Activated CD4-positive, alpha-beta T cell treated with anti-CD3 and anti-CD28 coated beads for 4 hours (primary cell): ENCODE data around the gene ZNF337.
"Not testable (repeated sequence)": the region's sequence is repeated elsewhere in the genome, so short reads cannot be mapped to it uniquely, and the experiment has no call there.

Experiments used
- DNase-seq, 2 donors: peaks; one replicate each; pipeline ENCODE4 v3.0.0-alpha.2; 2020

The ZNF337 gene

DNA sequence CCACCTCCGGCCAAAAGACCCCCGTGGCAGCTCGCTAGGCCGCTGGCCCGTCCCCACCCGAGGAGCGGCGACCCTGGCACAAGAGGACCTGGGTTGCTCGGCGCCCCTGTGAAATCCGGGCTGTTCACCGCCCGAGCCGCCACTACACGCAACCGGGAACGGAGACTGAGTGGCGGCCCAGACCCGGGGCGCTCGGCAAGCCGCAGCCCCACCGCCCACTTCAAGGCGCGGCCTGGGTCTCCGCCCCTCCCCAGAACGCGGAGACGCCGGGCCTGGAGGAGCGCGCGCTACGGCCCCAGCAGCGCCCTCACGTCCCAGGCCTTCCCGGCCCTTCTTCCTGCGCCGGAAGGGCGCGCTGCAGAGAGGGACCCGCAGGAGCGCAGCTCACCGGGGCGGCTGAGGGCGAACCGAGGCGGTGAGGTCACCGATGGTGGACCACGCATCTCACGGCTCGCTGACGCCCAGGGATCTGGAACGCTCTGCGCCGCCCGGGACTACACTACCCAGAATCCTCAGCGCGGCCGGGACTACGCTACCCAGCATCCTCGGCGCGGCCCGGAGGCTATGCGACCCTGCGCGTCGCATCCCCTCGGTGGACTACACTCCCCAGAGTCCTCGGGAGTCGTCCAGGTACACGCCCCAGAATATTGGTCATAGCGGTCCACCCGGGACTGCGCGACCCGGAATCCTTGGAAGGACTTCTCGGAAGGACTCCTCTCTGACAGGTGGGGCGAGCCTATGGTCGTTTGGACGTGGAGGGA, at the start of gene ZNF337:
Gene ZNF337 (minus strand): TSS at position 483 of the 761 bp plus-strand sequence. CDS start 10,436 bp downstream, outside the sequence.
- DNase-seq = peak; percentile 92 to 93

- DNase-seq = no peak
Observed at GRCh38 chr20:25745738-25746137, 49.1 kb upstream of the ZNF337 start.

GRCh38 chr20:25745100-25745499, 48.4 kb upstream of the ZNF337 start:
- no peak for DNase-seq

- DNase-seq = no peak
Observed at GRCh38 chr20:25744261-25744660, 47.6 kb upstream of the ZNF337 start.

- DNase-seq = no peak
Observed at GRCh38 chr20:25741088-25741487, 44.4 kb upstream of the ZNF337 start.

DNA sequence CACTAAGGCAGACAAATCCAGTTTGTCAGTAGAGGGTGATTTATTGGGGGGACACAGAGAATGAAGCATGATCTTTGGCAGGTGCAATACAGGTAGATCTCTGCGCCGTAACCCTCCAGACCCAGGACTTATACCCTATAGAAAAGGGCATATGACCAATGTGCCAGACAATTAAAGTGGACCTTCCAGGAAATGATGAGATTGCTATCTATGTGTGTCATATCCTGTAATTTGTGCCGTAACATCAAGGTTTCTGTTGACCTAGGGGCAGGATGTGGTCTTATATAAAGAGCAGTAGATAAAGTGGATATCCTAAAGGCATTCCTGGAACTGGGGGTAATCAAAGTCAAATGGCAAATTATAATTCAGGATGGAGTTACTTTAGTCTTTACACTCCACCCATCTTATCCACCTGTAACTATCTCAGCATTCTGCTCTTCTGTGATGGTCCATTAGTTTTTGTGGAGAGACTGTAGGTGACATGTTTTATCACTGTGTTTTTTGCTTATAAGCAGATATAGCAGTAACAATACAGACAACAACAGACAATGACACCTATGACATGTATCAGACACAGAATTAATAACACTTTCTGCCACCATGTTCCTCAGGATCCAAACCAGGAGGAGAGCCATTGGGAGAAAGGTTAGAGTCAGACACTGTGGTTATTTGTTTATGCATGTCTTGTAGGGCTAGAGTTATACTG, 43.1 kb upstream of the ZNF337 start:
- DNase-seq = no peak

- DNase-seq = no peak
Observed at GRCh38 chr20:25738198-25738597, 41.5 kb upstream of the ZNF337 start.

GRCh38 chr20:25733903-25734302, 37.2 kb upstream of the ZNF337 start:
- DNase-seq = no peak

GRCh38 chr20:25730862-25731261, 34.2 kb upstream of the ZNF337 start:
- DNase-seq = no peak

DNA sequence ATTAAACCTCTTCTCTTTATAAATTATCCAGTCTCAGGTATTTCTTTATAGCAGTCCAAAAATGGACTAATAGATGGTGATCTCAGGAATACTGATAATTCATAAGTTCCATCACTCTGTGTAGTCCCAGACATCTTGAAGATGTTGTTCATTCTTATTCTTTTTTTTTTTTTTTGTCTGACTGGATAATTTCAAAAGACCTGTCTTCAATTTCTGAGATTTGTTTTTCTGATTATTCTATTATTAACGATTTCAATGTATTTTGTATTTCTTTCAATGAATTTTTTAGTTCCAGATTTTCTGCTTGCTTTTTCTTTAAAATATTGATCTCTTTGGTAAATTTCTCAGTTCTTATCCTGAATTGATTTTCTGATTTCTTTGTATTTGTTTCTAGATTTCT, 29.7 kb upstream of the ZNF337 start:
- DNase-seq = no peak

GRCh38 chr20:25725639-25726038, 29.0 kb upstream of the ZNF337 start:
- no peak for DNase-seq

GRCh38 chr20:25723975-25724374, 27.3 kb upstream of the ZNF337 start:
- DNase-seq = no peak

- DNase-seq = no peak
Observed at GRCh38 chr20:25720285-25720684, 23.6 kb upstream of the ZNF337 start.

- DNase-seq = peak in 1 of 2 donors; percentile 11
Observed at GRCh38 chr20:25718896-25719809, 22.5 kb upstream of the ZNF337 start.

- DNase-seq = no peak
Observed at GRCh38 chr20:25707695-25708094, 11.0 kb upstream of the ZNF337 start.

DNA sequence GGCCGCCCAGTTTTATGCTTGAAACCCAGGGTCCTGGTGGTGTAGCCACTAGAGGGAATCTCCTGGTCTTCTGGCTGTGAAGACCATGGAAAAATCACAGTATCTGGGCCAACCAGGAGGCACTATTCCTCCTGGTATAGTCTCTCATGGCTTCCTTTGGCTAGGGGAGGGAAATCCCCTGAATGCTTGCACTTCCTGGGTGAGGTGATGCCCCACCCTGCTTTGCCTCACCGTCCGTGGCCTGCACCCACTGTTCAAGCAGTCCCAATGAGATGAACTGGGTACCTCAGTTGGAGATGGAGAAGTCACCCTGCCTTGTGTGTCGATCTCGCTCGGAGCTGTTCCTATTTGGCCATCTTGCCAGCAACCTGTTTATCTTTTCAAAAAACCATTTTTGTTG, 10.1 kb upstream of the ZNF337 start:
- DNase-seq = peak; percentile 35 to 46

DNA sequence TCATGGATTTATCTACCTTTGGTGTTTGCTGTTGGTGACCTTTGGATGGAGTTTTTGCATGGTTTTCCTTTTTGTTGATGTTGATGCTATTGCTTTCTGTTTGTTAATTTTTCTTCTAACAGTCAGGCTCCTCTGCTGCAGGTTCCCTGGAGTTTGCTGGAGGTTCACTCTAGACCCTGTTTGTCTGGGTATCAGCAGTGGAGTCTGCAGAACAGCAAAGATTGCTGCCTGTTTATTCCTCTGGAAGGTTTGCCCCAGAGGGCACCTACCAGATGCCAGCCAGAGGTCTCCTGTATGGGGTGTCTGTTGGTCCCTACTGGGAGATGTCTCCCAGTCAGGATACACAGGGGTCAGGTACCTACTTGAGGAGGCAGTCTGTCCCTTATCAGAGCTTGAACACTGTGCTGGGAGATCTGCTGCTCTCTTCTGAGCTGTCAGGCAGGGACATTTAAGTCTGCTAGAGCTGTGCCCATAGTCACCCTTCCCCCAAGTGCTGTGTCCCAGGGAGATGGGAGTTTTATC, 9.2 kb upstream of the ZNF337 start:
- DNase-seq = no peak

GRCh38 chr20:25704303-25704702, 7.7 kb upstream of the ZNF337 start:
- not testable (repeated sequence) for DNase-seq

DNA sequence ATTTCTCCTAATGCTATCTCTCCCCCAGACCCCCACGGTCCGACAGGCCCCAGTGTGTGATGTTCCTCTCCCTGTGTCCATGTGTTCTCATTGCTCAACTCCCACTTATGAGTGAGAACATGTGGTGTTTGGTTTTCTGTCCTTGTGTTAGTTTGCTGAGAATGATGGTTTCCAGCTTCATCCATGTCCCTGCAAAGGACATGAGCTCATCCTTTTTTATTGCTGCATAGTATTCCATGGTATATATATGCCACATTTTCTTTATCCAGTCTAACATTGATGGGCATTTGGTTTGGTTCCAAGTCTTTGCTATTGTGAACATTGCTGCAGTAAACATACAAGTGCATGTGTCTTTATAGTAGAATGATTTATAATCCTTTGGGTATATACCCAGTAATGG, 4.2 kb upstream of the ZNF337 start:
- DNase-seq = not testable (repeated sequence)

DNA sequence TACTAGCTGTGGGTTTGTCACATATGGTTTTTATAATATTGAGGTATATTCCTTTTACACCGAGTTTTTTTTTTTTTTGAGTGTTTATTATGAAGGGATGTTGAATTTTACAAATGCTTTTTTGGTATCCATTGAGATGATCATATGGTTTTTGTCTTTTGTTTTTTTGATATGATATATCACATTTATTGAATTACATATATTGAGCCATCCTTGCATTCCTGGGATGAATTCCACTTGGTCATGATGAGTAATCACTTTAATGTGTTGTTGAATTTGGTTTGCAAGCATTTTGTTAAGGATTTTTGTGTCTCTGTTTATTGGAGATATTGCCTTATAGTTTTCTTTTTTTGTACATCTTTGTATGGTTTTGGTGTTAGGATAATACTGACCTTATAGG, 3.3 kb upstream of the ZNF337 start:
- no peak for DNase-seq

GRCh38 chr20:25697132-25697446, 436 bp upstream of the ZNF337 start:
- DNase-seq = no peak

- DNase-seq = no peak
Observed at GRCh38 chr20:25695532-25696370, 902 bp downstream of the ZNF337 start.
